ENCODE measurements around the gene ABCF2. TPM values are rescaled to one million over a fixed set of nuclear protein-coding genes. Genes with fewer than 3 reads are reported as not detected.
A peak's percentile ranks its signal among the peaks of the same experiment; 100 is the strongest.

The ABCF2 gene
- total RNA-seq, 4 donors from 2014 or later: 10.0 to 30.8 (median 27.8) TPM

DNA sequence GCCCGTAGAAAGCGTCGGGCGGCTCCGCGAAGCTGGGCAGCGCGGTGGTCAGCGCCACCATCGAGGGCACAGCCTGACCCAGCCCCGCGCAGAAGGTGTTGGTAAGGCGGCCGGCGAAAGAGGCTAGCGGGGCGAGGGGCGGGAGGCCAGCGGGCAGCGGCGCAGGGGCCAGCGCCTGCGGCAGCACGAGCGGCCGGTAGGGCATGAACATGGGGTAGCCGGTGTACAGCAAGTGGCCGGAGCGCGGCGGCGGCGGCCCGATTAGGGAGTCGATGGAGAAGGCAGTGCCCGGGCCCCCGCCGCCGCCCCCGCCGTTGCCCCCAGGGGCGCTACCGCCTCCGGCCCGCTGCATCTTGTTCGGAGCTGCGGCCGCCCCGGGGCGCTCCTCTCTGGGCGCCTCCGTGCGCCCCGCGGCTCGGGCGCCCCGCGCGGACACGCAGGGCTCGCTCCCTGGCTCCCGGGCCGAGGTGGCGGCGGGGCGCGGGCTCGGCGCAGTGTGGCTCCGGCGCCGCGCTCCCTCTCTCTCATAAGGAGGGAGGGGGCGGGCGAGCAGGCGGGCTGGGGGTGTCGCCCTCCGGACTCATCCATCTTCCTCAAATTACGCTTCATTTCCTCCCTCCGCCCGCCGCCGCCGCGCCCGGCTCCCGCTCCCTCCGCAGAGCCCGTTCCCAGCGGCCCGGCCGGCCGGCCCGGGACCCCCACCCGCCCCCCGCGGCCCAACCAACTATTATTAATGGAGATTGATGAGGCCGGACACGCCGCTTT is 59.6 kb downstream of the ABCF2 start, which contains the start of gene GBX1:
TSS of gene GBX1 (minus strand) at position 498 of the 765 bp plus-strand sequence. CDS start at position 352, 146 bp downstream.
- intact Hi-C loops (cut with DNase I; ENCODE audit: low total_unique reads): loop anchor here (5.0 kb wide), 1 partner anchor 45 kb away; no protein-coding TSS in a partner anchor
- H3K27ac ChIP-seq: no peak within 1 kb of the TSS
- in situ Hi-C loops (cut with MboI; ENCODE audit: low pct_ligation_motif_present in 1 of 4, low pct_unique_long_range_greater_than_20kb in 1 of 4, low sequenced_read_pairs in 3 of 4): no loop called here
- TF ChIP-seq POLR2A (IDR thresholded peaks at IDR 0.05) (no peak), POLR2AphosphoS5 (IDR thresholded peaks at IDR 0.05) (no peak), EP300 (IDR thresholded peaks at IDR 0.05; ENCODE audit: low read depth) (no peak)
- TF ChIP-seq, protein P1, sequence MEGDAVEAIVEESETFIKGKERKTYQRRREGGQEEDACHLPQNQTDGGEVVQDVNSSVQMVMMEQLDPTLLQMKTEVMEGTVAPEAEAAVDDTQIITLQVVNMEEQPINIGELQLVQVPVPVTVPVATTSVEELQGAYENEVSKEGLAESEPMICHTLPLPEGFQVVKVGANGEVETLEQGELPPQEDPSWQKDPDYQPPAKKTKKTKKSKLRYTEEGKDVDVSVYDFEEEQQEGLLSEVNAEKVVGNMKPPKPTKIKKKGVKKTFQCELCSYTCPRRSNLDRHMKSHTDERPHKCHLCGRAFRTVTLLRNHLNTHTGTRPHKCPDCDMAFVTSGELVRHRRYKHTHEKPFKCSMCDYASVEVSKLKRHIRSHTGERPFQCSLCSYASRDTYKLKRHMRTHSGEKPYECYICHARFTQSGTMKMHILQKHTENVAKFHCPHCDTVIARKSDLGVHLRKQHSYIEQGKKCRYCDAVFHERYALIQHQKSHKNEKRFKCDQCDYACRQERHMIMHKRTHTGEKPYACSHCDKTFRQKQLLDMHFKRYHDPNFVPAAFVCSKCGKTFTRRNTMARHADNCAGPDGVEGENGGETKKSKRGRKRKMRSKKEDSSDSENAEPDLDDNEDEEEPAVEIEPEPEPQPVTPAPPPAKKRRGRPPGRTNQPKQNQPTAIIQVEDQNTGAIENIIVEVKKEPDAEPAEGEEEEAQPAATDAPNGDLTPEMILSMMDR (IDR thresholded peaks at IDR 0.05): peak in 2 of 5 experiments; percentile 12 to 14
- H3K9me3 ChIP-seq: no peaks in the 10 kb centered on the region
- no peak for DNase-seq
- no peaks in the 10 kb centered on the region for H3K36me3 ChIP-seq
- WGBS, 2 donors (ENCODE audit: low coverage in 1 of 2): 2 to 3% methylated on average over 19 to 87 of the region's 101 CpGs
- H3K4me1 ChIP-seq: peaks cover 13 to 18% (median 18%) of the 10 kb centered on the region in 4 donors
- peak within 1 kb of the TSS; percentile 17 to 52 (median 31) for H3K4me3 ChIP-seq
- H3K27me3 ChIP-seq: peaks cover 96% of the 10 kb centered on the region

DNA sequence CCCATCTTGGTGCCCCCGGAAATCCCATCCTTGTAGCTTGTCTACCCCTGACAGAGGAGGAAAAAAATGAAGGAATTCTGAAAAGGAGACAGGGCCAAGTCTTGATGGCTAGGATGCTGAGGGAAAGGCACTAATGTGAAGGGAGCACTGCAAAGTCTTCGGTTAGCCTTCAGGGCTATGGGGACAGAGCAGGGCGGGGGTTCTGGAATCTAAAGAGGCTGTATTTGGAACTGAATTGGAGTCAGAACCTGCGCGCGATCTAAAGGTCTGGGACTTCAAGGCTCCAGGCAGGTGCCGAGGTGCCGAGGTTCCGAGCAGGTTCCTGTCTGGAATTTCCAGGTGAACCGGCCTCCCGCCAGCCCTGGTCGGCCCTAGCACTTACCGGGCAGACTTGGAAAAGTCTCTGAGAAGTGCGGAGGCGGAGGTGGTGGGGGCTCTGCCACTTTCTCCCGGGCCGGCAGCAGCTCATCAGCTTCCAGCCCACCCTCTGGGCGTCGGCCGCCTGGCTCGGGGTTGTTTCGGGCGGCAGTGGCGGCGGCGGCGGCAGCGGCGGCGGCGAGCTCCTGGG is 60.3 kb downstream of the ABCF2 start:
- H3K27me3 ChIP-seq: peaks cover 97% of the 10 kb centered on the region
- no peaks in the 10 kb centered on the region for H3K36me3 ChIP-seq
- DNase-seq: no peak
- 12% methylated on average over 31 of the region's 31 CpGs; no CpG with 5 or more reads in 1 of the 2 donors for WGBS, 2 donors (ENCODE audit: low coverage in 1 of 2)
- H3K4me3 ChIP-seq: peak overlapping the region; percentile 17 to 52 (median 31)
- H3K9me3 ChIP-seq: no peaks in the 10 kb centered on the region
- peaks cover 13 to 18% (median 18%) of the 10 kb centered on the region in 4 donors for H3K4me1 ChIP-seq
- in situ Hi-C loops (cut with MboI; ENCODE audit: low pct_ligation_motif_present in 1 of 4, low pct_unique_long_range_greater_than_20kb in 1 of 4, low sequenced_read_pairs in 3 of 4) (no loop called here), intact Hi-C loops (cut with DNase I; ENCODE audit: low total_unique reads) (loop anchor here (5.0 kb wide), 1 partner anchor 44 kb away; no protein-coding TSS in a partner anchor)
- TF ChIP-seq, protein P1 (IDR thresholded peaks at IDR 0.05): no peak
- TF ChIP-seq POLR2AphosphoS5 (IDR thresholded peaks at IDR 0.05) (no peak), EP300 (IDR thresholded peaks at IDR 0.05; ENCODE audit: low read depth) (no peak), POLR2A (IDR thresholded peaks at IDR 0.05) (no peak)
- no peak overlapping the region for H3K27ac ChIP-seq

Other genes starting within 250 kb of the ABCF2 start
- gene KCNH2, start 248.9 kb downstream of the ABCF2 start, total RNA-seq: 10 to 100 TPM in 3 of 4 donors, 1 to 10 TPM in 1; 9.5 to 39.0 (median 19.3) TPM
- 10 to 100 TPM in 2 of 4 donors, 1 to 10 TPM in 2; 2.5 to 34.2 (median 7.0) TPM for gene NOS3, start 236.2 kb downstream of the ABCF2 start, total RNA-seq
- 1 to 10 TPM in 1 of 4 donors, not detected in 3; 1.1 TPM for gene ATG9B, start 202.7 kb downstream of the ABCF2 start, total RNA-seq
- 10 to 100 TPM; 33.3 to 76.4 (median 51.4) TPM for gene ABCB8, start 198.8 kb downstream of the ABCF2 start, total RNA-seq
- 1 to 10 TPM; 2.6 to 4.3 (median 3.1) TPM for gene ASIC3, start 178.7 kb downstream of the ABCF2 start, total RNA-seq
- gene CDK5, start 169.3 kb downstream of the ABCF2 start, total RNA-seq: 10 to 100 TPM in 3 of 4 donors, 1 to 10 TPM in 1; 1.1 to 33.8 (median 10.7) TPM
- 100 to 1,000 TPM in 2 of 4 donors, 10 to 100 TPM in 2; 61.7 to 464 (median 83.2) TPM for gene SLC4A2, start 167.6 kb downstream of the ABCF2 start, total RNA-seq
- gene FASTK, start 146.4 kb downstream of the ABCF2 start, total RNA-seq: 100 to 1,000 TPM; 121 to 241 (median 144) TPM
- 100 to 1,000 TPM in 1 of 4 donors, 10 to 100 TPM in 3; 67.5 to 105 (median 85.9) TPM for gene TMUB1, start 143.7 kb downstream of the ABCF2 start, total RNA-seq
- 10 to 100 TPM; 54.9 to 74.4 (median 63.8) TPM for gene AGAP3, start 140.7 kb downstream of the ABCF2 start, total RNA-seq
- gene GBX1, start 59.5 kb downstream of the ABCF2 start, total RNA-seq: not detected
- not detected for gene ASB10, start 40.0 kb downstream of the ABCF2 start, total RNA-seq
- gene H2BK1, start 16.7 kb downstream of the ABCF2 start, total RNA-seq: not detected
- 100 to 1,000 TPM in 1 of 4 donors, 10 to 100 TPM in 3; 48.4 to 104 (median 50.9) TPM for gene CHPF2, start 5.3 kb upstream of the ABCF2 start, total RNA-seq
- gene SMARCD3, start 21.5 kb upstream of the ABCF2 start, total RNA-seq: 10 to 100 TPM in 2 of 4 donors, 1 to 10 TPM in 2; 6.6 to 19.1 (median 9.9) TPM
- 10 to 100 TPM; 26.3 to 69.5 (median 56.4) TPM for gene NUB1, start 114.6 kb upstream of the ABCF2 start, total RNA-seq
- gene WDR86, start 182.8 kb upstream of the ABCF2 start, total RNA-seq: 10 to 100 TPM in 1 of 4 donors, 1 to 10 TPM in 3; 2.8 to 33.3 (median 7.1) TPM
- gene CRYGN, start 212.9 kb upstream of the ABCF2 start, total RNA-seq: not detected